PC-9 (cell line): ENCODE data around the gene ST6GALNAC3. TPM values are rescaled to one million over a fixed set of nuclear protein-coding genes. Genes with fewer than 3 reads are reported as not detected.

Experiments
- BruUV-seq: library from RNA; stranded (reverse); fragments of 400-500 nt; replicated peaks from 2 replicates; lab custom pipeline; 2021; lab: Mats Ljungman, UMichigan
- CTCF ChIA-PET: fragments of 300-600 bp; sonication (Branson Sonifier 250); formaldehyde crosslinking; loops from one replicate; lab custom pipeline; 2022; ENCODE audit warnings: antibody characterized with exemption; lab: Charles Lee
- POLR2A ChIA-PET: fragments of 300-600 bp; sonication (Branson Sonifier 250); formaldehyde crosslinking; loops from one replicate; lab custom pipeline; 2022; ENCODE audit warnings: antibody characterized with exemption; ENCODE audit not compliant: unreplicated experiment; lab: Charles Lee
- DNase-seq, 2 experiments: peaks; one replicate each; pipeline versions ENCODE4 v3.0.0 to v3.0.0-alpha.2; 2015 to 2022; ENCODE audit warnings: mixed read lengths in 1 of 2
- H2AFZ ChIP-seq: fragments of 200-600 bp; sonication (generic); 2 replicates; pipeline ENCODE4 v1.8.1; 2017; ENCODE audit warnings: antibody characterized with exemption
- H3F3A ChIP-seq: fragments of 200-600 bp; sonication (generic); 2 replicates; pipeline ENCODE4 v1.8.1; 2017; ENCODE audit warnings: antibody characterized with exemption, mild to moderate bottlenecking, low read depth; ENCODE audit not compliant: insufficient read depth
- H3K27ac ChIP-seq: fragments of 200-600 bp; sonication (generic); 2 replicates; pipeline ENCODE4 v1.6.1; 2016; ENCODE audit warnings: mixed run types
- H3K27me3 ChIP-seq: fragments of 200-600 bp; sonication (generic); 2 replicates; pipeline ENCODE4 v1.6.1; 2016; ENCODE audit warnings: low read depth, mixed run types; ENCODE audit not compliant: insufficient read depth
- H3K36me3 ChIP-seq: fragments of 200-600 bp; sonication (generic); 2 replicates; pipeline ENCODE4 v1.6.1; 2016; ENCODE audit warnings: low read depth, mixed run types
- H3K4me1 ChIP-seq: fragments of 200-600 bp; sonication (generic); replicated peaks from 2 replicates; pipeline ENCODE4 v1.6.1; 2016; ENCODE audit warnings: mixed run types; ENCODE audit not compliant: insufficient read depth
- H3K4me2 ChIP-seq: fragments of 200-600 bp; sonication (generic); 2 replicates; pipeline ENCODE4 v1.6.1; 2017; ENCODE audit warnings: mixed run types
- H3K4me3 ChIP-seq: fragments of 200-600 bp; sonication (generic); 2 replicates; pipeline ENCODE4 v1.6.1; 2016; ENCODE audit warnings: mixed run types
- H3K79me2 ChIP-seq: fragments of 200-600 bp; sonication (generic); 2 replicates; pipeline ENCODE4 v1.6.1; 2017; ENCODE audit warnings: low read depth, mixed run types
- H3K9me2 ChIP-seq: fragments of 200-600 bp; sonication (generic); 2 replicates; pipeline ENCODE4 v1.8.1; 2017; ENCODE audit warnings: mild to moderate bottlenecking; ENCODE audit not compliant: insufficient read depth
- H3K9me3 ChIP-seq: fragments of 200-600 bp; sonication (generic); 2 replicates; pipeline ENCODE4 v1.8.1; 2016; ENCODE audit warnings: low read depth; ENCODE audit not compliant: insufficient read depth
- H4K20me1 ChIP-seq: fragments of 200-600 bp; sonication (generic); 2 replicates; pipeline ENCODE4 v1.8.1; 2017; ENCODE audit not compliant: insufficient read depth
- EZH2 ChIP-seq: fragments of 200-600 bp; sonication (generic); IDR thresholded peaks from 2 replicates; pipeline ENCODE4 v1.8.0; 2017; ENCODE audit warnings: antibody characterized with exemption, low read depth
- intact Hi-C: fragments of 100-400 bp; cut with micrococcal nuclease; formaldehyde crosslinking; loops from one replicate; pipeline ENCODE4 v1.10.0; 2022; ENCODE audit not compliant: unreplicated experiment
- total RNA-seq: library from RNA; stranded (reverse); gene quantifications from 2 replicates; pipeline ENCODE4 v1.2.3, GENCODE V29; 2021
- TF ChIP-seq, protein P1 (sequence below): fragments of 200-600 bp; sonication (generic); conservative IDR thresholded peaks from 2 replicates; pipeline ENCODE4 v1.6.1; 2017; ENCODE audit warnings: mixed run types, antibody characterized with exemption, mild to moderate bottlenecking, moderate library complexity

The ST6GALNAC3 gene
- total RNA-seq, 1 experiment from 2014 or later = 0.04 TPM

GRCh38 chr1:76068542-76068941 lies 6.0 kb upstream of the ST6GALNAC3 start:
- Histone ChIP-seq H3K9me3 (no peaks in the 10 kb centered on the region), H4K20me1 (no peaks in the 10 kb centered on the region), H3K4me2 (0 out of 2 replicates have a peak overlapping the region, but pooled peaks have one; percentile 20), H3K9me2 (no peaks in the 10 kb centered on the region), H3K4me1 (peaks cover 12% of the 10 kb centered on the region), H3K27me3 (no peaks in the 10 kb centered on the region), H2AFZ (no peak overlapping the region), H3F3A (no peaks in the 10 kb centered on the region), H3K36me3 (no peaks in the 10 kb centered on the region), H3K27ac (no peak overlapping the region), H3K79me2 (no peaks in the 10 kb centered on the region), H3K4me3 (no peak overlapping the region)
- BruUV-seq = no TSS peak
- ChIA-PET CTCF (no interaction called here), POLR2A (no interaction called here)
- no peak for DNase-seq
- intact Hi-C loops = no loop called here
- TF ChIP-seq, protein P1, sequence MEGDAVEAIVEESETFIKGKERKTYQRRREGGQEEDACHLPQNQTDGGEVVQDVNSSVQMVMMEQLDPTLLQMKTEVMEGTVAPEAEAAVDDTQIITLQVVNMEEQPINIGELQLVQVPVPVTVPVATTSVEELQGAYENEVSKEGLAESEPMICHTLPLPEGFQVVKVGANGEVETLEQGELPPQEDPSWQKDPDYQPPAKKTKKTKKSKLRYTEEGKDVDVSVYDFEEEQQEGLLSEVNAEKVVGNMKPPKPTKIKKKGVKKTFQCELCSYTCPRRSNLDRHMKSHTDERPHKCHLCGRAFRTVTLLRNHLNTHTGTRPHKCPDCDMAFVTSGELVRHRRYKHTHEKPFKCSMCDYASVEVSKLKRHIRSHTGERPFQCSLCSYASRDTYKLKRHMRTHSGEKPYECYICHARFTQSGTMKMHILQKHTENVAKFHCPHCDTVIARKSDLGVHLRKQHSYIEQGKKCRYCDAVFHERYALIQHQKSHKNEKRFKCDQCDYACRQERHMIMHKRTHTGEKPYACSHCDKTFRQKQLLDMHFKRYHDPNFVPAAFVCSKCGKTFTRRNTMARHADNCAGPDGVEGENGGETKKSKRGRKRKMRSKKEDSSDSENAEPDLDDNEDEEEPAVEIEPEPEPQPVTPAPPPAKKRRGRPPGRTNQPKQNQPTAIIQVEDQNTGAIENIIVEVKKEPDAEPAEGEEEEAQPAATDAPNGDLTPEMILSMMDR = no peak

- ChIA-PET POLR2A (no interaction called here), CTCF (no interaction called here)
- no peaks in the 10 kb centered on the region for H3K9me3 ChIP-seq
- H3K36me3 ChIP-seq = no peaks in the 10 kb centered on the region
- H3K9me2 ChIP-seq = no peaks in the 10 kb centered on the region; the same call in 1 of the 2 replicates
- DNase-seq = no peak
- TF ChIP-seq EZH2 = no peak
- TF ChIP-seq, protein P1 = no peak
- intact Hi-C loops = no loop called here
- H2AFZ ChIP-seq = no peak overlapping the region
- H4K20me1 ChIP-seq = no peaks in the 10 kb centered on the region
- H3K27ac ChIP-seq = no peak overlapping the region
- no TSS peak for BruUV-seq
- H3K4me3 ChIP-seq = no peak overlapping the region
- H3F3A ChIP-seq = no peaks in the 10 kb centered on the region
- no peaks in the 10 kb centered on the region for H3K27me3 ChIP-seq
- peaks cover 12% of the 10 kb centered on the region for H3K4me1 ChIP-seq
- H3K4me2 ChIP-seq = no peak overlapping the region
- H3K79me2 ChIP-seq = no peaks in the 10 kb centered on the region
These were observed 5.5 kb upstream of the ST6GALNAC3 start for GRCh38 chr1:76068953-76069561.

DNA sequence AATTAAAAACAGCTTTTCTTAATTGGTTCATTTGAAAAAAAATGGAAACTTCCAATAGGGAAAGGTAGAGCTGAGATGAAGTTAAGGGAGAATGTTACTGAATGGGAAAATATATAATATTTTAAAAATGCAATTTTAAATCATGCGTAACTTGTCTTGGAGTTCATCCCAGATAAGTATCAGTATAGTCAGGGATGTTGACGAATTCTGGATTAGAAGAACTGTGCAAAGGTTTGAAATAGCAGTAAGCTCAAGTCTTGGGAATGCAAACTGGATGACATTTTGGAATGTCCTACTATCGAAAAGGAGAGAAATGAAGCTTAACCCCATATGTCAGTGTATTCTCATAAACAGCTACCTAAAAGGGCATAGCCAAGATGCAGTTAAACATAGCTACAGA lies 4.0 kb upstream of the ST6GALNAC3 start:
- BruUV-seq = no TSS peak
- Histone ChIP-seq H3F3A (no peaks in the 10 kb centered on the region), H3K36me3 (no peaks in the 10 kb centered on the region), H3K9me3 (0 out of 2 replicates have a peak, but pooled peaks cover 3% of the 10 kb centered on the region), H3K27me3 (no peaks in the 10 kb centered on the region), H4K20me1 (no peaks in the 10 kb centered on the region), H3K27ac (no peak overlapping the region), H3K79me2 (no peaks in the 10 kb centered on the region), H3K4me1 (peaks cover 12% of the 10 kb centered on the region), H3K9me2 (no peaks in the 10 kb centered on the region; the same call in 1 of the 2 replicates), H3K4me3 (no peak overlapping the region), H3K4me2 (no peak overlapping the region), H2AFZ (no peak overlapping the region)
- ChIA-PET POLR2A (no interaction called here), CTCF (no interaction called here)
- TF ChIP-seq, protein P1 = no peak
- no peak for TF ChIP-seq EZH2
- DNase-seq = no peak
- intact Hi-C loops = no loop called here
